ENCODE results near the gene GPR176.

The GPR176 gene

GRCh38 chr15:39797407-39797806 is 122.7 kb downstream of the GPR176 start:
- TF ChIP-seq, protein P1, sequence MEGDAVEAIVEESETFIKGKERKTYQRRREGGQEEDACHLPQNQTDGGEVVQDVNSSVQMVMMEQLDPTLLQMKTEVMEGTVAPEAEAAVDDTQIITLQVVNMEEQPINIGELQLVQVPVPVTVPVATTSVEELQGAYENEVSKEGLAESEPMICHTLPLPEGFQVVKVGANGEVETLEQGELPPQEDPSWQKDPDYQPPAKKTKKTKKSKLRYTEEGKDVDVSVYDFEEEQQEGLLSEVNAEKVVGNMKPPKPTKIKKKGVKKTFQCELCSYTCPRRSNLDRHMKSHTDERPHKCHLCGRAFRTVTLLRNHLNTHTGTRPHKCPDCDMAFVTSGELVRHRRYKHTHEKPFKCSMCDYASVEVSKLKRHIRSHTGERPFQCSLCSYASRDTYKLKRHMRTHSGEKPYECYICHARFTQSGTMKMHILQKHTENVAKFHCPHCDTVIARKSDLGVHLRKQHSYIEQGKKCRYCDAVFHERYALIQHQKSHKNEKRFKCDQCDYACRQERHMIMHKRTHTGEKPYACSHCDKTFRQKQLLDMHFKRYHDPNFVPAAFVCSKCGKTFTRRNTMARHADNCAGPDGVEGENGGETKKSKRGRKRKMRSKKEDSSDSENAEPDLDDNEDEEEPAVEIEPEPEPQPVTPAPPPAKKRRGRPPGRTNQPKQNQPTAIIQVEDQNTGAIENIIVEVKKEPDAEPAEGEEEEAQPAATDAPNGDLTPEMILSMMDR (IDR thresholded peaks at IDR 0.05; ENCODE audit: control insufficient read depth, insufficient read depth, low read depth, low read length, missing control alignments), result no peak
- DNase-seq (ENCODE audit: low read depth), result no peak
- no peak overlapping the region for H3K4me3 ChIP-seq (ENCODE audit: control insufficient read depth, low read depth, low read length)

DNA sequence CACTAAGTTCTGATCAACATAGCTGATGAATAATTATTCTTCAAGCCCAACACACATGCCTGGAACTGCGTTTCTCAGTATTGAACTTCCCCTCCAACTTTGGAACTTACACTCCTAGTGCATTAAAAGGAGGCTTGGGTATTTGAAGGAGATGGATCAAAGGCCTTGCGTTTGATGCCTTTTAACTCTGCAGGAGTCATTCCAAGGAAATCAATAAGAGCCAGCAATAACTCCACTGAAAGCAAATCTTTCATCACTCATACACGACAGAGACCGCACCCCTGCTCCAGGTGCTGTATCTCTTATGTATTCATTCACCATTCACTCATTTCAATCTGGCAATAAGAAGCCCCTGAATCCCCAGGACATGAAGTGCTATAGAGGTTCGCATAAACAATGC is 123.5 kb downstream of the GPR176 start:
- DNase-seq (ENCODE audit: low read depth), result no peak
- TF ChIP-seq, protein P1 (IDR thresholded peaks at IDR 0.05; ENCODE audit: control insufficient read depth, insufficient read depth, low read depth, low read length, missing control alignments), result no peak
- no peak overlapping the region for H3K4me3 ChIP-seq (ENCODE audit: control insufficient read depth, low read depth, low read length)

GRCh38 chr15:39795486-39795885 is 124.6 kb downstream of the GPR176 start:
- DNase-seq (ENCODE audit: low read depth), result no peak
- H3K4me3 ChIP-seq (ENCODE audit: control insufficient read depth, low read depth, low read length), result no peak overlapping the region
- TF ChIP-seq, protein P1 (IDR thresholded peaks at IDR 0.05; ENCODE audit: control insufficient read depth, insufficient read depth, low read depth, low read length, missing control alignments), result no peak

DNA sequence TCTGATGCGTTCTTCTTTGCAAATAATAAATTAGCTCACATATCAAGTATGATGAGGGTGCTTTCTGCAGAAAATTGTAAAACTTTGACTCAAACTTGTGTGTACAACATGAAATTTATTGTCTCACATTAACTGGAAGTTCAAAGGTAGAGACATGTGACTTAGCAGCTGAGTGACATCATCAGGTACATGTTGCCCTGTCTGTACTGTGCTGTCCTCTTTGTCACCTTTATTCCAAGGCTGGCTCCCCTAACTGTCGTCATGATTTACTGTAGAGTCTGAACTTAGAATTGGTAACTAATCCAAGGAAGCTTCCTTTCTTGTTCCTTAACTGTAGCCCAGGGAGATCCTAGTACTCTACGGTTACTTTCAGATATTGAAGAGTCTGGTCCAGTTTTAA is 125.1 kb downstream of the GPR176 start:
- TF ChIP-seq, protein P1 (IDR thresholded peaks at IDR 0.05; ENCODE audit: control insufficient read depth, insufficient read depth, low read depth, low read length, missing control alignments), result no peak
- H3K4me3 ChIP-seq (ENCODE audit: control insufficient read depth, low read depth, low read length), result no peak overlapping the region
- DNase-seq (ENCODE audit: low read depth), result no peak

GRCh38 chr15:39793923-39794322 is 126.1 kb downstream of the GPR176 start:
- H3K4me3 ChIP-seq (ENCODE audit: control insufficient read depth, low read depth, low read length), result no peak overlapping the region
- TF ChIP-seq, protein P1 (IDR thresholded peaks at IDR 0.05; ENCODE audit: control insufficient read depth, insufficient read depth, low read depth, low read length, missing control alignments), result no peak
- no peak for DNase-seq (ENCODE audit: low read depth)

DNA sequence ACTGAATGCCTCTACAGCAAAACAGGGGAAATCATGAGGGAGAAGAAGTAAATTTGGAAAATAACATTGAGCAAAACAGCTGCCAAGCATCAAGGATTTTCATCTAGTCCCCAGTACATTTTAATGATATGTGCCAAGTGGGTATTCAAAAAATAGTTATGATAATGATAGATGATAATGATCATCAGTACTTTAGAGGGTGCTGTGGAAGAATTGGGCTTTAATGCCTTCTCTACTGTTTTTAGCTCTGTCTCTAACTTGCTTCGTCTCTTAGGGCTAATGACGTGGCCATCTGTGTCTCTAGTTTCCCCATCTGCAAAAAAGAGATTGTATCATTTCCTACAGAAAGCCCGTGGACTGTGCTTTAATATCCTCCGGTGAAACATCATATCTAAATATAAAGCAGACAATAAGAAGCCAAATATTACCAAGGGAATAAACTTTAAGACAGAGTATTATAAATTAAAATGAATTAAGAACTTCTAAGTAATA is 127.2 kb downstream of the GPR176 start:
- TF ChIP-seq, protein P1 (IDR thresholded peaks at IDR 0.05; ENCODE audit: control insufficient read depth, insufficient read depth, low read depth, low read length, missing control alignments), result no peak
- DNase-seq (ENCODE audit: low read depth), result no peak
- H3K4me3 ChIP-seq (ENCODE audit: control insufficient read depth, low read depth, low read length), result no peak overlapping the region

All from AG09309 (cell line).